ENCODE data around the gene KCNH2. TPM values are rescaled to one million over a fixed set of nuclear protein-coding genes. Genes with fewer than 3 reads are reported as not detected.

KCNH2 gene
- total and polyA plus RNA-seq, 4 donors = 0.43 to 2.0 (median 1.3) TPM

- Histone ChIP-seq H3K9me3 (ENCODE audit: control insufficient read depth in 4 of 4, insufficient read depth in 3 of 4, low read length in 3 of 4) (peaks cover 0 to 12% (median 0%) of the 10 kb centered on the region in 4 donors), H3K27ac (ENCODE audit: low read depth in 1 of 2, low read length in 1 of 2) (peak overlapping the region; percentile 66 to 75), H3K9ac (ENCODE audit: insufficient read depth in 1 of 2, low read length in 2 of 2) (no peak overlapping the region), H3K4me1 (ENCODE audit: control insufficient read depth in 5 of 5, insufficient read depth in 5 of 5, low read length in 5 of 5) (peaks cover 0 to 31% (median 14%) of the 10 kb centered on the region in 5 donors), H3K27me3 (ENCODE audit: control insufficient read depth in 3 of 3, insufficient read depth in 3 of 3, low read length in 2 of 3) (peaks cover 0 to 5% (median 0%) of the 10 kb centered on the region in 3 donors), H3K36me3 (ENCODE audit: control insufficient read depth in 4 of 4, insufficient read depth in 4 of 4, low read length in 4 of 4) (no peaks in the 10 kb centered on the region), H3K4me3 (no peak overlapping the region)
- 57 to 78% methylated on average over 7 of the region's 7 CpGs for WGBS, 2 donors
- no peak for TF ChIP-seq CTCF (IDR thresholded peaks at IDR 0.05; ENCODE audit: control extremely low read depth, extremely low read depth)
- DNase-seq (no peak), ATAC-seq (ENCODE audit: insufficient read depth, low FRiP score) (no peak)
These were observed 11.3 kb upstream of the KCNH2 start for GRCh38 chr7:150989456-150989855.

GRCh38 chr7:150988230-150989226 lies 10.4 kb upstream of the KCNH2 start:
- Histone ChIP-seq H3K4me1 (ENCODE audit: control insufficient read depth in 5 of 5, insufficient read depth in 5 of 5, low read length in 5 of 5) (peaks cover 0 to 22% (median 10%) of the 10 kb centered on the region in 5 donors), H3K27me3 (ENCODE audit: control insufficient read depth in 3 of 3, insufficient read depth in 3 of 3, low read length in 2 of 3) (peaks cover 0 to 5% (median 0%) of the 10 kb centered on the region in 3 donors), H3K27ac (ENCODE audit: low read depth in 1 of 2, low read length in 1 of 2) (peak overlapping the region; percentile 66 to 75), H3K9me3 (ENCODE audit: control insufficient read depth in 4 of 4, insufficient read depth in 3 of 4, low read length in 3 of 4) (peaks cover 0 to 12% (median 0%) of the 10 kb centered on the region in 4 donors), H3K9ac (ENCODE audit: insufficient read depth in 1 of 2, low read length in 2 of 2) (no peak overlapping the region), H3K36me3 (ENCODE audit: control insufficient read depth in 4 of 4, insufficient read depth in 4 of 4, low read length in 4 of 4) (no peaks in the 10 kb centered on the region), H3K4me3 (no peak overlapping the region)
- ATAC-seq (ENCODE audit: insufficient read depth, low FRiP score) (no peak), DNase-seq (peak; percentile 84 to 91 (median 86))
- WGBS, 2 donors = 12 to 14% methylated on average over 31 of the region's 31 CpGs
- peak; percentile 59 for TF ChIP-seq CTCF (IDR thresholded peaks at IDR 0.05; ENCODE audit: control extremely low read depth, extremely low read depth)

- 52 to 62% methylated on average over 5 of the region's 5 CpGs for WGBS, 2 donors
- peaks cover 0 to 11% (median 3%) of the 10 kb centered on the region in 3 donors for H3K27me3 ChIP-seq (ENCODE audit: control insufficient read depth in 3 of 3, insufficient read depth in 3 of 3, low read length in 2 of 3)
These were observed 8.4 kb upstream of the KCNH2 start for GRCh38 chr7:150986556-150986955.

More at GRCh38 chr7:150986556-150986955, 8.4 kb upstream of the KCNH2 start:
- ATAC-seq (ENCODE audit: insufficient read depth, low FRiP score) (no peak), DNase-seq (no peak)
- Histone ChIP-seq H3K4me3 (no peak overlapping the region), H3K9me3 (ENCODE audit: control insufficient read depth in 4 of 4, insufficient read depth in 3 of 4, low read length in 3 of 4) (peaks cover 0 to 12% (median 0%) of the 10 kb centered on the region in 4 donors), H3K27ac (ENCODE audit: low read depth in 1 of 2, low read length in 1 of 2) (no peak overlapping the region), H3K4me1 (ENCODE audit: control insufficient read depth in 5 of 5, insufficient read depth in 5 of 5, low read length in 5 of 5) (peaks cover 0 to 18% (median 10%) of the 10 kb centered on the region in 5 donors), H3K9ac (ENCODE audit: insufficient read depth in 1 of 2, low read length in 2 of 2) (no peak overlapping the region), H3K36me3 (ENCODE audit: control insufficient read depth in 4 of 4, insufficient read depth in 4 of 4, low read length in 4 of 4) (no peaks in the 10 kb centered on the region)
- TF ChIP-seq CTCF (IDR thresholded peaks at IDR 0.05; ENCODE audit: control extremely low read depth, extremely low read depth) = no peak

All from lung (tissue), 12 donors.